AG08395 (cell line): ENCODE results near the gene RNF114.
"Not testable (repeated sequence)": the region's sequence is repeated elsewhere in the genome, so short reads cannot be mapped to it uniquely, and the experiment has no call there.

Experiments
- DNase-seq: peaks from one replicate; pipeline ENCODE4 v3.0.0; 2012; ENCODE audit warnings: mixed read lengths, low spot score

Gene RNF114

DNA sequence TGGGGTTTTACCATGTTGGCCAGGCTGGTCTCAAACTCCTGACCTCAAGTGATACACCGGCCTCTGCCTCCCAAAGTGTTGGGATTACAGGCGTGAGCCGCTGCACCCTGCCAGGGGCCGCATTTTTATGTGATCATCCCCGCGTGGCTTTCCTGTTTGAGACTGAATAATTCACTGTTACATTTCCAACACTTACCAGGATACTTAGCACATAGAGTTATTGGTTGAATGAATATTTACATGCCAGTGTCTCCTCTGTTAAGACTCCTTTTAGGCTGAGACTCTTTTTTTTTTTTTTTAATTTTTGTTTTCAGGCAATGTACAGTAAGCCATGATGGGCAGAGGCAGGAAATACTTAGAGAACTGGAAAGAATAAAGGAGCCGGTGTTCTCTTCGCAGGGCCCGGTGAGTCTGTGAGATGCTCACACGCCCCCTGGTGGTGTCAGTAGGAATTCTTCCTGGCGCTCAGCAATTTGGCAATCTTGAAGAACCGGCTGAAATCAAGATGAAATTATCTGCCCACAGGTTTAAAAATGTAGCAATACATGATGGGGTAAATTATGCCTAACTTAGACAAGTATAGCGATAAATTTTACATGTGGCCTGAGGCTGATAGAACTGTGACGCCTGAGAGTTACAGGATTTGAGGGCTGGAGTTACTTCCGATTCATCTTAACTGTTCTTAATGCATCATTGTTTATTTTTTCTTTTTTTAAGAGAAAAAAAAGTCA, 7.6 kb upstream of the RNF114 start:
- DNase-seq: peak; percentile 84

DNA sequence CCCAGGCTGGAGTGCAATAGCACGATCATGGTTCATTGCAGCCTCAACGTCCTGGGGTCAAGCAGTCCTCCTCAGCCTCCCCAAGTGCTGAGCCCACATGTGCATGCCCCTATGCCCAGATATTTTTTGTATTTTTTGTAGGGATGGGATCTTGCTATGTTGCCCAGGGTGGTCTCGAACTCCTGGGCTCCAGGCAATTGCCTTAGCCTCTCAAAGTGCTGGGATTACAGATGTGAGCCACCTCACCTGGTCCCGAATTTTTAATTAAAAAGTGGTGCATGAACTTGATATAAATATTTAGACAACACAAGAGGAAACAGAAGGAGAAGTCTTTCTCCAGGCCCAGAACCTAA, 7.1 kb upstream of the RNF114 start:
- DNase-seq: no peak

DNA sequence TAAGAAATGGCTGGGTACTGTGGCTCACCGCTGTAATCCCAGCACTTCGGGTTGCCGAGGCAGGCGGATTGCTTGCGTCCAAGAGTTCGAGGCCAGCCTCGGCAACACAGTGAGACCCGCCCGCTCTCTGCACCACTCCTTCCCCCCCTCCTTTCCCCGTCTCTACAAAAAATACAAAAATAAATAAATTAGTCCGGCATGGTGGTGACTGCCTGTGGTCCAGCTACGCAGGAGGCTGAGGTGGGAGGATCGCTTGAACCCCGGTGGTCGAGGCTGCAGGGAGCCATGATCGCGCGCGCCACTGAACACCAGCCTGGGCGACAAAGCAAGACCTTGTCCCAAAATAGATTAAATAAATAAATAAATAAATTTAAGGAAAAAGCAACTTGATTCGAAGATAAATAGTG, 448 bp upstream of the RNF114 start:
- DNase-seq: no peak

DNA sequence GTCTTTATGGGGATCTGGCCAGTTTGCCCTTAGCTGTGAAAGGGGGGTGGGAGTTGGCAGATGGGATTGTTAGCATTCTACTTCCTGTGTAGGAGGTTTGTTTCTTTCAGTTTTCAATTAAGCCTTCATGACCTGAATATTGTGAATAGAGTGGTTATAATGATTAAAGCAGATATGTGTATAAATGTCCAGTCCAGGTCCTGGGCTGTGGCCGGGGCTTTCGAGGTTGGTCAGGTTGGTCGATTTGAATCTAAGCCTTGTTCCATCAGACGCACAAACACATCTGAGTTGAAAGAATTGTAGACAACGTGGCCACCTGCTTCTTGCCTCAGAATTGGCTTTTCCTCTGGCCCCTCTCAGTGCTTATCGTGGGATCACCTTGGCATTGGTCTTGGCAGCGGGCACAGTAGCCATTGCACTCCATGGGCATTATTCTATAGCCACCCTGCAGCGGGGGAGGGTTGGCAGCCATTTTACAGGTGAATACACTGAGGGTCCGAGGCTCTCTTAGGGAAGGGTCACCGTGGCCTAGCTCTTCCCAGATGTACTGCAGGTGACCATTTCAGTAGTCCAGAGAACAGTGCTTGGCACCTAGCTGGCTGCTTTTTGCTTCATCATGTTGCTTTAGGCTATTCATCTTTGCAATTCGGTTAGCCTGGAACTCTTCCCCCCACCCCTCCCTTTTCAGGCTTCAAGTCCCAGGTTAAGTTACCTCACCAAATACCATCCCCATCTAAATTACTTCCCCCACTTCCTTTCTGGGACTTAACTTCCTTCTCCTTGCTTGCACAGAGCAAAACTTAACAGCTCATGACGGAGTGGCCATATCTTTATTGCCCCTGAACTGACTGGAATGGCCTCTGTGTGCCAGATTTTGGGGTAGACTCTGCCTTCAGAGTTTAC, 1.1 kb downstream of the RNF114 start:
- DNase-seq: no peak

DNA sequence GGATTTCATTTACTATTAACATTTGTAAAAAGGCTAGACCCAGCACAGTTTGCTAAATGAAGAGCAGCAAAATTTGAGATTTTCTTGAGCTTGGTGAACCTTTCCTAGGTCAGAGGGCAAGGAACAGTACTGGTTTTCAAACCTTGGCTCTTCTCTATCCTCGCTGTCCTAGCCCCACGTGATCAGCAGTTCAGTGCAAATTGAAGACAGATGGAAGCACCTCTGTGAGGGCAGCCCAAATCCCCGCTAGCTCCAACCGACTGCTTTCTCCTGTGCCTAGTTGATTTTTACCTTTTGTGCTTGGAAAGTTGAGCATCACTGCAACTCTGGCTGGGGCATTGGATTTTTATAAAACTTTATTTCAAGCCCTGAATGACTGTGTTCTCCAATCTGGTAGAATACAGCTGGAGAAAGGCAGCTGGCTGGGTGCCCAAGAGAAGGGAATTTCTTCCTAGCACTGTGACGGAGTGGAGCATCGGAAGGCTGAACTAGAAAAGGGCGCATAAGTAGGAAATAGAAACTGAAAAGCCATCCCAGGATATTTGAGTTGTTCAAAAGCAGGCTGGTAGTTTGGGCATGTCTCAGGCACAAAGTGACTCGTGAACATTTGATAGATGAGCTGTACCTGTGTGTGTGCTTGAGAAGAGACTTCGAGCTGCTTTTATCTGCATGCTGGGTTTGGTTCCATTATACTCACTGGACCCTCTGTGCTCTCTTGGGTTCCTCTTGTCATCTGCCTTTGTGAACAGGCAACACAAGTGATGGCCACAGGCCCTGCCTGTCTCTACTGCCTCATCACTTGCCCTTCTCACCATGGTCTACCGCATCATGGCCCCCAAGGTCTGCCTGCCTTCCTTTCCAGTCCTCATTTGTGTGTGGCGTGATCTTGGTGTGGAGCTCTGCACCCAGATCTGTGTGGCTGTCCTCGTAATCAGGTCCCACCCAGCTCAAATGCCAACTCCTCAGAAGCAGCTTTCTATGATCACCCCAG, 2.3 kb downstream of the RNF114 start:
- DNase-seq: peak; percentile 43

DNA sequence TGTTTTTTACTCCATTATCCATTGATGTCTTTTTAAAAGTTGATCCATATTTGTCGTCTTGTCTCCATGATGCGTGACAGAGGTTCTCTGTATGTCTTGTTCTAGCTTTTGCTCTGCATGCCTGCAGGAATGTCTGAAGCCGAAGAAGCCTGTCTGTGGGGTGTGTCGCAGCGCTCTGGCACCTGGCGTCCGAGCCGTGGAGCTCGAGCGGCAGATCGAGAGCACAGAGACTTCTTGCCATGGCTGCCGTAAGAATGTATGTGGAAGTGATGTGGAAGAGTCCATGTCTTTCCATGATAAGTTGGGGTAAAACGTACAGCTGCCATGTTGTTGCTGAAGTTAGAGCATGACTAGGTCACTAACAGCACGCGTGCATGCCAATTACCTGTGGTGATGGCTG, 5.3 kb downstream of the RNF114 start:
- no peak for DNase-seq

DNA sequence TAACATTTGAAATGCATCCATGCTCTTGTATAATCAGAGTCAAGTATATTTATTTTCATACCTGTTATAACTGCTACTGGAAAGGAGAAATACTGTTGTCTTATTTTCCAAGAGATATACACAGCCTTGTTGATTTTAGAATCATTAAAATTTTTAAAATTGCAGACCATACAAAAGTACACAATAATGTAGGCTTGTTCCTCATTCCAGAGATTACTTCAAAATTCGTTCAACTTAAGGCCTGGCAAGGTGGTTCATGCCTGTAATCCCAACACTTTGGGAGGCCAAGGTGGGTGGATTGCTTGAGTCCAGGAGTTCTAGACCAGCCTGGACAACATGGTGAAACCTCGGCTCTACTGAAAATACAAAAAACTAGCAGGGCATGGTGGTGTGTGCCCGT, 6.1 kb downstream of the RNF114 start:
- DNase-seq: no peak

DNA sequence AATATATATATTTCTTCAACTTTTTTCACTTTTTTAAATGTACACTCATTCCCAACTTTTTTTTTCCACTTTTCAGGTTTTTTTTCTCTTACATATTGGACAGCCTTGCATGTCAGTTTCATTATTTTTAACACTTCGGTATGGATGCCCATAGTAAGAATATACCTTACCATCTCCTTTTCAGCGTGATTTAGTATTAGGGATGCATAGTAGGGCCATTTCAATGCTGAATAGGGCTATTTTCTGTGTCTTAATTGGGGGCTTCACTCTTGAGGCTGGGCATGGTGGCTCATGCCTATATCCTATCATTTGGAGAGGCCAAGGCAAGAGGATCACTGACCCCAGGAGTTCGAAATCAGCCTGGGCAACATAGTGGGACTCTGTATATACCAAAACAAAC, 6.7 kb downstream of the RNF114 start:
- no peak for DNase-seq

DNA sequence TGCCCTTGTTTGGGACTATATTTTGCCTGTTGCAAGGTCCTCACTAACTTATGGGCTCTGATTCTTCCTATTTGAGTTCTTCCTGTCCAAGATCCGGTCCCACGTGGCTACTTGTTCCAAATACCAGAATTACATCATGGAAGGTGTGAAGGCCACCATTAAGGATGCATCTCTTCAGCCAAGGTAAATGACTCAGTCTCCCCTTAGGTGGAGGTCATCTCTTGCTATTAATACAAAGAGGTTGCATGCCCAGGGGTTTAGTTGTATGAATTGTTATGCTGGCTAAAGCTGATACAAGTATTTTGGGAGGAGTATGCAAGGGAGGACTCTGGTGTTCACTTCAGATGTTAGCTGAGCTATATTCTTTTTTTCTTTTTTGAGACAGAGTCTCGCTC, 9.1 kb downstream of the RNF114 start:
- DNase-seq: no peak

DNA sequence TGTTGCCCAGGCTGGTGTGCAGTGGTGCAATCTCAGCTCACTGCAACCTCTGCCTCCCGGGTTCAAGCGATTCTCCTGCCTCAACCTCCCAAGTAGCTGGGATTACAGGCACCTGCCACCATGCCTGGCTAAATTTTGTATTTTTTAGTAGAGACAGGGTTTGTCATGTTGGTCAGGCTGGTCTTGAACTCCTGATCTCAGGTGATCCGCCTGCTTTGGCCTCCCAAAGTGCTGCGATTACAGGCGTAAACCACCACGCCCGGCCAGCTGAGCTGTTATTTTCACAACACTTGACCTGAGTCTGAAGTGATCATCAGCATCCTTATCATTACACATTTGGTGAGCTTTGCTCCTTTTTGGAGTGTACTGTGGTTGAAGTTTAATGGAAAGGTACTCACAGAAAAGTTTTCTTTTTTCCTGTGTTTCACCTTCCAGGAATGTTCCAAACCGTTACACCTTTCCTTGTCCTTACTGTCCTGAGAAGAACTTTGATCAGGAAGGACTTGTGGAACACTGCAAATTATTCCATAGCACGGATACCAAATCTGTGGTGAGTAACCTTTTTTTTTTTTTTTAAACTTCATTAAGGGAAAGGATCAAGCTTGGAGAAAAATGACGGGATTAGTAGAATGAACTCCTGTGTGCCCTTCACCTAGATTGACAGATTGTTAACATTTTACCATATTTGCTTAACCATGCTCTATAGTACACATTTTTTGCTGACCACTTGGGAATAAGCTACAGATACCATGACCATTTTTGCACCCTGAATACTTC, 9.7 kb downstream of the RNF114 start:
- no peak for DNase-seq

DNA sequence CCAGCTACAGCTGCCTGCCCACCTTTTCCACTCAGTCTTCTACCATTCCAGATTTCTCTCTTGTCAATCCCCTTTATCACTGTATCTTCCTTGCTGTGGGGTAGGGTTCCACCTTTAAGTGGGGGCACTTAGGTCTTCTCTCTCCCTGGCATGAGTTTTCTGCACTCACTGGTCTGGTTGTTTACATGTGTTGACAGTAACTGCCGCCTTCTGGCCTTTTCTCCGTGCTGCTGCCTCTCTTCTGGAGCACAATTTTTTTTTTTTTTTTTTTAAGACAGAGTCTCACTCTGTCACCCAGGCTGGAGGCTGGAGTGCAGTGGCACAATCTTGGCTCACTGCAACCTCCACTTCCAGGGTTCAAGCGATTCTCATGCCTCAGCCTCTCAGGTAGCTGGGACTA, 12.0 kb downstream of the RNF114 start:
- no peak for DNase-seq

DNA sequence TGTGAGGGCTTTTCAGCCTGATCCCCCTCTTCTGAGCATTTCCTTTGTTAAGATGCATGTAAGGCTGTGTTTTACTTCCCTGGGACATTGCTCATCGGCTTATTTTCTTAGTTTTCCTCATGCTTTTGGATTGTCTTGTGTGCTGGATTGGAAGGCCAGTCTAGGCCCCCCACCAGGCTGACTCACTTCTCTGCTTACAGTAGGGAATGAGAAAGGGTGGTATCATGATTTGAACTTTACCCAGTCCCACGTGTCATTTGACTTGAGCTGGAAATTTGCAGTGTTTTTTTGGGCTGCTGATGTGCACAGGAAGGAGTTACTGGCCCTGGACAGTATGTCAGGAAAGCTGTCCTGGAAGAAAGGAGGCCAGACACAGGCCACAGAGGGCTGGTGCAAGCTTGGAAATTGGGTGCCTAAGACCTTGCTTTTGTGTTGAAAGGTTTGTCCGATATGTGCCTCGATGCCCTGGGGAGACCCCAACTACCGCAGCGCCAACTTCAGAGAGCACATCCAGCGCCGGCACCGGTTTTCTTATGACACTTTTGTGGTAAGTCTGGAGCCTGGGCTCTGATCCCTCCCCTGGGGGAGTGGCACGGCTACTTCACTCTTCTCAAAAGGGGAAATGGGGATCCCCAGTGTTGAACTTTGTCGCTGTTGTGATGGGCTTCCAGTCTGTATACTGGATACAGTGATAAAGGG, 12.8 kb downstream of the RNF114 start:
- peak; percentile 82 for DNase-seq

DNA sequence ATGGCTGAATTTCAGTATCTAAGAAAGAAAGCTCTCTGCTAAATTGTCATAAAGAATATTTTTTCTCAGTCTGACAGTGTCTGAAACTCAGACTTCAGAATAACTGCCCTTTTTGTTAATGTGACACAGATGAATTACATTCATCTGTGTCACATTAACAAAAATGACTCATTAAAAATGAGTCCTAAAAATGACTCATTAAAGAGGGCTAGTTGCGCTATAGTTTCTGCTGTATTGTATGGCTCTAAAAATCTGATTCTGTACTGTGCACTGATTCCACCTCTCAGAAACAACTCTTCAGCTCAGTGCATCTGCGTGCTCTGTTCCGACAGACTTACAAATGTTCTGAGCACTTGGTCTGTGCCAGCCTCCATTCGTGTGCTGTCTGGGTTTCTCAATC, 15.0 kb downstream of the RNF114 start:
- DNase-seq: peak; percentile 67

DNA sequence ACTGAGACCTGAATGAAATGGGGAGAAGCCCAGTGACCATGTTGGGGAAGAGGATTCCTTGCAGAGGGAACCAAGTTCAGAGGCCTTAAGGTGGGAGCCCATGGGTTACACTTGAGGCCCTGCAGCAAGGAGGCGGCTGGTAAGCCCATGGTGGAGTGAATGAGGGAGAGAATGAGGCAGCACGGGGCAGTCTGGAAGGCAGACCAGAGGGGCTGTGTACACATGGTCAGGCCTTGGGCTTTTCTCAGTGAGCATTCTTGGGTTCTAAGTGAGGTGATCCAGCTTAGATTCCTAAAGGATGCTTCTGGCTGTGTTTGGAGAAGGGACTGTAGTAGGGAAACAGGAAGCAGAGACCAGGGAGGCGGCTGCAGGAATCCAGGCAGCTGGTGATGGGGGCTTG, 19.0 kb downstream of the RNF114 start:
- no peak for DNase-seq

DNA sequence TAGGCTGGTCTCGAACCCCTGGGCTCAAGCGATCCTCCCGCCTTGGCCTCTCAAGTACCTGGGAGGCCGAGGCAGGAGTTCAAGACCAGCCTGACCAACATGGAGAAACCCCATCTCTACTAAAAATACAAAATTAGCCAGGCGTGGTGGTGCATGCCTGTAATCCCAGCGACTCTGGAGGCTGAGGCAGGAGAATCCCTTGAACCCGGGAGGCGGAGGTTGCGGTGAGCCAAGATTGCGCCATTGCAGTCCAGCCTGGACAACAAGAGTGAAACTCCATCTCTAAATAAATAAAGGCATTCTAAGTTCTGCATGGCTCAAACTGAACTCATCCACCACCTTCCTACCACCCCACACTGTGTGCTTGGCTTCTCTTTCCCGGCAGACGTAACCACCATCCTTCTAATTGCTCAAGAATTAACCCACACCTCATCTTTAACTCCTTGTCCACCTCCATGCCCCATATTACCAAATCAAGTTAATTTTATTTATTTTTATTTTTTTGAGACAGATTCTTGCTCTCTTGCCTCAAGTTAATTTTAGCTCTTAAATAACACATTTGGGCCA, 19.7 kb downstream of the RNF114 start:
- DNase-seq: not testable (repeated sequence)

DNA sequence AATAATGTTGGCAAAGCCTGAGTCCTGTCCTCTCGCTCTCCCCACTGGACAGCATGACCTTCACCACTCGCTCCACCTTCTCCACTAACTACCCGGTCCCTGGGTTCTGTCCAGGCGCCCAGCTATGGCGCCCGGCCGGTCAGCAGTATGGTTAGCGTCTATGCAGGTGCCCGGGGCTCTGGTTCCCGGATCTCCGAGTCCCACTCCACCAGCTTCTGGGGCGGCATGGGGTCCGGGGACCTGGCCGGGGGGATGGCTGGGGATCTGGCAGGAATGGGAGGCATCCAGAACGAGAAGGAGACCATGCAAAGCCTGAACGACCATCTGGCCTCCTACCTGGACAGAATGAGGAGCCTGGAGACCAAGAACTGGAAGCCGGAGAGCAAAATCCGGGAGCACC, 20.5 kb downstream of the RNF114 start:
- no peak for DNase-seq

DNA sequence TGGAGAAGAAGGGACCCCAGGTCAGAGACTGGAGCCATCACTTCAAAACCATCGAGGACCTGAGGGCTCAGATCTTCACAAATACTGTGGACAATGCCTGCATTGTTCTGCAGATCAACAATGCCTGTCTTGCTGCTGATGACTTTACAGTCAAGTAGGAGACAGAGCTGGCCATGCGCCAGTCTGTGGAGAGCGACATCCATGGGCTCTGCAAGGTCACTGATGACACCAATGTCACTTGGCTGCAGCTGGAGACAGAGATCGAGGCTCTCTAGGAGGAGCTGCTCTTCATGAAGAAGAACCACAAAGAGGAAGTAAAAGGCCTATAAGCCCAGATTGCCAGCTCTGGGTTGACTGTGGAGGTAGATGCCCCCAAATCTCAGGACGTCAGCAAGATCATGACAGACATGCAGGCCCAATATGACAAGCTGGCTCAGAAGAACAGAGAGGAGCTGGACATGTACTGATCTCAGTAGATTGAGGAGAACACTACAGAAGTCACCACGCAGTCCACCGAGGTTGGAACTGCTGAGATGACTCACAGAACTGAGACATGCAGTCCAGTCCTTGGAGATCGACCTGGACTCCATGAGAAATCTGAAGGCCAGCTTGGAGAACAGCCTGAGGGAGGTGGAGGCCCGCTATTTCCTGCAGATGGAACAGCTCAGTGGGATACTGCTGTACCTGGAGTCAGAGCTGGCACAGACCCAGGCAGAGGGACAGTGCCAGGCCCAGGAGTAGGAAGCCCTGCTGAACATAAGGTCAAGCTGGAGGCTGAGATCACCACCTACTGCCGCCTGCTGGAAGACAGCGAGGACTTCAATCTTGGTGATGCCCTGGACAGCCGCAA, 21.1 kb downstream of the RNF114 start:
- not testable (repeated sequence) for DNase-seq

DNA sequence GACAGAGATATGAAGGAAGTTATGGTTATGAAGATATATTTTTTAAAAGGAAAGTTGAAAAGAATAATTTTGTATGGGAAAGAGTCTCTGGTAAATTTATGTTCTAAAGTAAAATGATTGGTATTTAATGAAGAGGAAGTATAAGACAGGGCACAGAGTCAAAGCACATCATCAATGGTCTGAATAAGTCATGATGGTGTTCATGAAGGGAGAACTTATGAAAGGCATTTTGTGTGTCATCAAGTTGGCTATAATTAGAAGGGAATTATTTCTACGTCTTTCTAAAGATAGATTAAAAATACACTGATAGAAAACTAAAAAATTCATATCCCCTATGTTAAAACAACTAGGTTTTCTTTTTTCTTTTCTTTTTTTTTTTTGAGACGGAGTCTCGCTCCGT, 25.2 kb downstream of the RNF114 start:
- no peak for DNase-seq

DNA sequence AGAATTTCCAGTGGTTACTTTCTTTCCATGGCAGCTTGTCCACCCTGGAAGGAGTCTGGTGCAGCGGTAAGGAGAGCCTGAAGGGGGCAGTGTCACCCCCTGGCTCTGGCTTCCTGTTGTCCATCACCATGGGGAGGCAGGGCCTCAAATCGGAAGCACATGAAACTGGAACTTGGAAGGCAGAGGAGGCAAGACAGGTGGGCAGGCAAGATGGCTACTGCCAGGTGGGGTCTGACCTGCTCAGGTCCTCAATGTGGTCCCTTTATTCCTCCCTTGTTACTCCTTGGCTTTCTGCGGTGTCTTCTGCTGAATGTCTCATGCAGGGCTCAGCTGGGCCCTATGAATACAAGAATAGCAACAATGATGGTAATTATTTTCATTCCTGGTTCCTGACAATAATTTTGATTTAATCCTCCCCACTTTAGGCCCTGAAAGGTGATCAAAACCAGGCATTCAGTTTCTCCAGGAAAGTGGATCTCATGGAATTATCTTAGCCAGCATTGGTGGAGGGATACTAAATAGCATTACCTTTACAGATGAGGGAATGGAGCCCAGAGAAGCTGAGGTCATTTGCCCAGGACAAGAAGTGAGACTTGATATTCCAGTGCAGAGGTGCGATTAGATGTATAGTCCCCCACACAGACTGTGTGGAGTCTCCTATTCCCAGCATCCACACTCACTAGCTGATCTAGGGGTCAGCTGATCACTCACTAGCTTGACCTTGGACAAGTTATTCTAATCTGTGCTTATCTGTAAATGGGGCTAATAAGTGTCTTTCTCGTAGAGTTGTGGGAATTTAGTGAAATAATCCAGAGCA, 29.0 kb downstream of the RNF114 start:
- DNase-seq: peak; percentile 45
